ENCODE results near the gene GEN1. TPM values are rescaled to one million over a fixed set of nuclear protein-coding genes. Genes with fewer than 3 reads are reported as not detected.

Gene GEN1
- total and polyA plus RNA-seq, 10 of the 15 experiments (the other 5 are each of a cell fraction or from before 2014, with no cell fraction given) = 6.0 to 49.6 (median 36.0) TPM

GRCh38 chr2:17804358-17804757, 50.4 kb downstream of the GEN1 start (continued):
- TF ChIP-seq ZBTB40 (IDR thresholded peaks at IDR 0.05; ENCODE audit: borderline replicate concordance) = no peak
- TF ChIP-seq CEBPB (IDR thresholded peaks at IDR 0.05; ENCODE audit: borderline replicate concordance in 1 of 2, low read depth in 2 of 2, low read length in 2 of 2) = no peak
- no peak for TF ChIP-seq SIN3A (IDR thresholded peaks at IDR 0.05; ENCODE audit: low read depth, low read length)
- TF ChIP-seq RFX5 (IDR thresholded peaks at IDR 0.05; ENCODE audit: low read depth, low read length) = no peak
- peak in 1 of 2 experiments; percentile 88; a peak in 2 of 4 replicates for TF ChIP-seq EP300 (IDR thresholded peaks at IDR 0.05; ENCODE audit: borderline replicate concordance in 1 of 2, control insufficient read depth in 1 of 2, low read depth in 2 of 2, low read length in 2 of 2)
- TF ChIP-seq SKIL (IDR thresholded peaks at IDR 0.05; ENCODE audit: low read depth, poor library complexity, severe bottlenecking) = peak; percentile 44
- no peak for TF ChIP-seq NRF1 (conservative IDR thresholded peaks at IDR 0.05; ENCODE audit: low read depth, low read length)
- no peak for TF ChIP-seq USF1 (IDR thresholded peaks at IDR 0.05; ENCODE audit: borderline replicate concordance, extremely low read length, insufficient read depth, low read depth, low read length)
- TF ChIP-seq RUNX3 (IDR thresholded peaks at IDR 0.05; ENCODE audit: low read length) = peak; percentile 65
- TF ChIP-seq HCFC1 (IDR thresholded peaks at IDR 0.05; ENCODE audit: low read length) = no peak
- TF ChIP-seq NFIC (IDR thresholded peaks at IDR 0.05; ENCODE audit: low read depth, low read length) = peak; percentile 51; the same call in 1 of the 2 replicates
- peak; percentile 69; the same call in 1 of the 3 replicates for TF ChIP-seq POU2F2 (IDR thresholded peaks at IDR 0.05; ENCODE audit: borderline replicate concordance, low read depth, low read length)
- no peak for TF ChIP-seq EZH2 (IDR thresholded peaks at IDR 0.05; ENCODE audit: borderline replicate concordance, control insufficient read depth, low read depth, low read length)
- TF ChIP-seq MEF2B (IDR thresholded peaks at IDR 0.05; ENCODE audit: partially characterized antibody, poor library complexity, severe bottlenecking) = peak; percentile 87
- TF ChIP-seq RB1 (IDR thresholded peaks at IDR 0.05; ENCODE audit: borderline replicate concordance) = no peak
- no peak for TF ChIP-seq ZBTB33 (IDR thresholded peaks at IDR 0.05)
- no peak for TF ChIP-seq SMC3 (IDR thresholded peaks at IDR 0.05; ENCODE audit: borderline replicate concordance, low read length)
- TF ChIP-seq ATF2 (IDR thresholded peaks at IDR 0.05; ENCODE audit: low read length) = peak; percentile 27; the same call in 1 of the 2 replicates
